DMS 273 (cell line): ENCODE results near the gene CAMSAP2.
"Not testable (repeated sequence)": the region's sequence is repeated elsewhere in the genome, so short reads cannot be mapped to it uniquely, and the experiment has no call there.

Experiments used
- DNase-seq: peaks from one replicate; lab custom pipeline; 2025; ENCODE audit not compliant: unreplicated experiment; lab: John Stamatoyannopoulos, UW

CAMSAP2 gene

GRCh38 chr1:200737647-200738291 is 924 bp upstream of the CAMSAP2 start:
- DNase-seq, result peak; percentile 39

GRCh38 chr1:200738949-200739651 is 407 bp downstream of the CAMSAP2 start:
- DNase-seq, result peak; percentile 91

GRCh38 chr1:200739702-200740570 is 1.2 kb downstream of the CAMSAP2 start:
- DNase-seq, result peak; percentile 59

DNA sequence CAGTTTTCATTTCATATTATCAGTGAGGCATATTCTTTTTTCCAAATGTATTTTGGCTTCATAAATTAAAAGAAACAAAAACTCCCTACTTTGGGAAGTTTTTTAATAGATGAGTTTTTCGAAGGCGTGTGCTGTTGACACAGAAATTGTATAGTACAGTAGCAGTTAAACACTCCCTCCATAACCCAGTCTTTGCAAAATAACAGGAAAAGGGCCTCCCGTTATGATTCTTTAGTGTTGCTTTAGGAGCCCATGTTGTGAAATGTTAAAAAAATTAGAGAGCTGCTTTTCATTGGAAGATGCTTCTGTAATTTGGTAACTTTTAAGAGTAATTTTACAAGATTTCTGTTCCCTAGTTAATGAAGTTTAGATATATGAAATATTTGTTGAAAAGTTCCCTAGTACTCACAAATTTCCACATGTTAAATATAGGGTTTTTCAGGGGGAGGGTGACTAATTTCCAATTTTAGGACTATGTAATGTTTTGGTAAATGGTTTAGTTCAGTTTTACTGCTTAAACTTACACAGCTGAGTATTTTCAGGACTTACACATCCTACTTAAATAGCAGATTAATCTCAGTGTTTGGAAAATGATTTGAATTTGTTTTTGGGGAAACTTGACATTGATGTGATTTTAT is 2.0 kb downstream of the CAMSAP2 start:
- DNase-seq, result peak; percentile 32

GRCh38 chr1:200741551-200742207 is 3.0 kb downstream of the CAMSAP2 start:
- peak; percentile 28 for DNase-seq

DNA sequence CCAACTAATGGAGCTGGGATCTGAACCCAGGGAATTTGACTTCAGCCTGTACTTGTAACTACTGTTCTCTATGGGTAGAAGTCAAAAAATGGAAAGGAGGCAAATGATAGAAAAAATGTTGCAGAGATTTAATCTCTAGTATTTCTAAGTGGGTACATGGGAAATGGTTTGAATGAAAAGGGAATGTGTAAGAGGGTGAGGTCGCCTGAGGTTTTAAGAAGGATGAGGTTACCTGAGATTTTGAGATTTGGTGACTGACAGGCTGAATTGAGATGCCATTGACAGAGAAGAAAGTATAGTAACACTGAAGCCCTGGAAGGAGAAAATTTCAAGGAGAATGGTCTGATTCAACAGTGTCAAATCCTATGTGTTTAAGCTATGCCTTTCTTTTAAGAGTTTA is 5.5 kb downstream of the CAMSAP2 start:
- DNase-seq, result no peak

DNA sequence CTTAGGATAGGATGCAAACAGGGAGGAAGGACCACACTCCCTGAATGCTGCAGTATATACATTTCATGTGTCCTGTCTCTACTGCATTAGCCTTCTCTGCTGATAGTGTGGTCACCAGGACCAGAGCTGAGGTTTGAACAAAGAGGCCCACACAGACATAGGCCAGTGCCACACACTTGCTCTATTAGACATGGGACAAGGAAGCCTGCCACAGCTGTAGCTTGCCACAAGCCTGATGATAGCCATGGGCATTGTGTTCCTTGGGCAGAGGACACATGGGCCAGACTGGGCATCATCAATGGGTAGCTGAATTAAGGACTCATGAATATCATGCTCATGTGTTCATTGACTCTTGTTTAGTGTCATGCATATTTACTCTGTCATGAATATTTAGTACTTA is 10.4 kb downstream of the CAMSAP2 start:
- no peak for DNase-seq

DNA sequence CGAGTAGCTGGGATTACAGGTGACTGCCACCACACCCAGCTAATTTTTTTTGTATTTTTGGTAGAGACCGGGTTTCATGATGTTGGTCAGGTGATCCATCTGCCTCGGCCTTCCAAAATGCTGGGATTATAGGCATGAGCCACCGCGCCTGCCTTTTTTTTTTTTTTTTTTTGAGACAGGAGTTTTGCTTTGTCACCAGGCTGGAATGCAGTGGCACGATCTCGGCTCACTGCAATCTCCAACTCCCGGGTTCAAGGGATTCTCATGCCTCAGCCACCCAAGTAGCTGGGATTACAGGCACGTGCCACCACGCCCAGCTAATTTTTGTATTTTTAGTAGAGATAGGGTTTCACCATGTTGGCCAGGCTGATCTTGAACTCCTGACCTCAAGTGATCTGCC is 12.1 kb downstream of the CAMSAP2 start:
- not testable (repeated sequence) for DNase-seq

DNA sequence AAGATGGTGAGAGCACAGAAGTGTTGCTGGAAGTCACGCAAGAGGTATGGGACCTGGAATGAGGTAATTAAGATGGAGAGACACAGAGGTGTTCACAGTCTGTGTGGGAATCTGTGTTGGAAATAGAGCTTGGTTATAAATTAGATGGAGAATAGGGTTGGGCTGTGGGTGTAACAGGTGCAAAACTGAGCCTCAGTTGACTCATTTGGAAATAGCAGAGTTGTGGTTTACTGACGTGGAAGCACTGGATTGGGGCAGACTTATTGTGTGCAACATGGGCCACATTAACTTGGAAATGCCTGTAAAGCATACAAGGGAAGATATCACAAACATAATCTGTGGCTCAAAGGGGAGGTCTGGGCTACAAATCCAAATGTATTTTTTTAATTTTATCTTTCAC is 13.0 kb downstream of the CAMSAP2 start:
- DNase-seq, result no peak

DNA sequence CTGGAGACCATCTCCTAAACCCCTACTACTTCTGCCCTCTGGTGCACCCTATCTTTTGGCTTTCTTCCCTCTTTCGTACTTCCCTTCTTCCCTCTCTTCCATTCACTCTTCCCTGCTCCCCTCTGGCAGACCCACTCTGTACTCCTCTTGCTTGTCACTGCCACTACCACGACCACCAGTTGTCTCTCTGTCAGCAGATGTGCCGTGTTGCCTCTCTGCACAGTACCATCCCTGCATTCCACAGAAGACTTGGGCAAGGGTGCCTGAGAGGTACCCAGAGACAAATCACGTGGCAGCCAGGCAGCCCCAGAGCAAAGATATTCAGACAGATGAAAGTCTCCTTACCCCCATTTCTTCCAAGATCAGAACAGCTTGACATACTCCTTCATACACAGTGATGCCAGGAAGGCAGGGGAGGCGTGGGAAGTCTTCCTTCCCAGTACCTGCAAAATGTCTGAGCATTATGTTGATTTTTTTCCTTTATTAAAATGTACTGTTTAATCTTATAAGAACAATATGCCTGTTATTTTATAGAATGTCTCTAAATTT is 15.0 kb downstream of the CAMSAP2 start:
- no peak for DNase-seq

DNA sequence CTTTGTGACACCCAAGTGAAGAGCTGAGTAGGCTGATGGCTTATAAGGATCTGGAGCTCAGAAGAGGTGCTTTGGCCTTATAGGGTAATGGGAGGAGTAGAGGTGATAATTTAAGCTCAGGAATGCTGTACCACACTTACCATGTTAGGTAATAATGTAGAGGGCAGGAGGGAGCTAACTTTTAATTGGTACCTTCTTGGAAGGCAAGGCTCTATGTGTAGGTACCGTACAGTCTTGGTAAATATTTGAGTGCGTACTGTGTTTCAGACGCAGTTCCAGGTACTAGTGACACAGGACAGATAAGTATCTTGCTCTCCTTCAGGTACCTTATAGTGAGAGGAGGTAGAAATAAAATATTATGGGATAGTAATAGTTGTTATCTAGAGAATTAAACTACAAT is 16.8 kb downstream of the CAMSAP2 start:
- no peak for DNase-seq

- no peak for DNase-seq
Measured at GRCh38 chr1:200762089-200762488, 23.4 kb downstream of the CAMSAP2 start.

GRCh38 chr1:200767321-200767720 is 28.6 kb downstream of the CAMSAP2 start:
- no peak for DNase-seq

DNA sequence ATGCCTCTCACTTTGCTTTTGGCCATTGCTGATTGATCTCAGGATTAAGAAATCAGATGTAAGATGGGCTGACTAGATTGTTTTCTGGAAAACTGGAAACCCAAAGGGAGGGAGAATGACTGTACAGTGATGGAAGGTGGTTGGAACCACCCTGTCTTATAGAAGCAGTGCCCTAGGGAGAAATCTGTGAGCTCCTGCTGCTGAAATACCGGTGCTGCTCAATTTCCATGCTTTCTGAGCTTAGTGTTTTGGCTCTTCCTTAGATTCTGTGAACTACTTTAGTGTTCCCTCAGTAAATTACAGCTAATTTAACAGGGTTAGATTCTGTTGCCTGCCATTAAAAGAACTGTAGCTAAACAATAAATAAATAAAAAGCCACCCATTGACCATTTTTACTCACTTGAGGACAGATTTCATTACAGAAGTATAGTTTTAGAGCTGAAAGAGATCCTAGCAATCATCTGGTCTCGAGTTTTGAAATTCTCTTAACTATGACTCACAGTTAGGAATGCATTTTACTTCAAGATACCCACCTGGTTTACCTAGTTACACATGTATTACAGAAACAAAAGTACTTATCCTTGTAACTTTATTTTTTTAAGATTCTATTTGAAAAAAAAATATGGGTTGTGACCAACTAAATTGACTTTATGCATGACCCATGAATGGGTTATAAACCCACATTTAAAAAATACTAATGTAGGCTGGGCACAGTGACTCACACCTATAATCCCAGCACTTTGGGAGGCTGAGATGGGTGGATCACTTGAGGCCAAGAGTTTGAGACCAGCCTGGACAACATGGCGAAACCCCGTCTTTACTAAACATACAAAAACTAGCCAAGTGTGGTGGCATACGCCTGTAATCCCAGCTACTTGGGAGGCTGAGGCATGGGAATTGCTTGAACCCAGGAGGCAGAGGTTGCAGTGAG is 33.2 kb downstream of the CAMSAP2 start:
- no peak for DNase-seq

- DNase-seq, result no peak
Measured at GRCh38 chr1:200774311-200774710, 35.6 kb downstream of the CAMSAP2 start.

DNA sequence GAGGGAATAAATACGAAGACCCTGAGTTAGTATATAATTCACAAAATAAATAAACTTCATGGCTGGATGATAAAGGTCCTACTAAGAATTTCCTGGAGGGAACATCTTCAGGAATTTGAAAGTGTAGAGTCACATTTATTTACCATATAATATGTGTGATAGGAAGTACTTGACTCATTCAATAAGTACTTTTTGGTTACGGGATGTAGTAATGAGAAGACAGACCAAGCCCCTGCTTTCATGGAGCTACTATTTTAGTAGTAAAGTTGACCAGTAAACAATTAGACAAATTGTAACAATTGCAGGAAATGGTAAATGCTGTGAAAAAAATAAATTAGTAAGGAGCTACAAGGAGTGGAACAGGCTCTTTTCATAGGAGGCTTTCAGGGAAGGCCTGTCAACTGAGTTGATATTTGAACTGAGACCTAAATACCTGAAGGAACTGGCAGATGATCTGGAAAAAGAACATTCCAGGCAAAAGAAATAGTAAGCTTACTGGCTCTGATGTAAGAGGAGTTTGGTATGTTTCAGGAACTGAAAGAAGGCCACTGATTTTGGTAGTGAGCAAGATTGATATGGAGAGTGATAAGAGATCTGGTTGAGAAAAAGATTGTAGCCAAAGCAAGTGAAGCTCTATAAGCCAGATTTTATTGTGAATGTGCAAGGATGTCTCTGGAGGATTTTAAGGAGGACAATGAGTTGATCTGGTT is 36.2 kb downstream of the CAMSAP2 start:
- no peak for DNase-seq

DNA sequence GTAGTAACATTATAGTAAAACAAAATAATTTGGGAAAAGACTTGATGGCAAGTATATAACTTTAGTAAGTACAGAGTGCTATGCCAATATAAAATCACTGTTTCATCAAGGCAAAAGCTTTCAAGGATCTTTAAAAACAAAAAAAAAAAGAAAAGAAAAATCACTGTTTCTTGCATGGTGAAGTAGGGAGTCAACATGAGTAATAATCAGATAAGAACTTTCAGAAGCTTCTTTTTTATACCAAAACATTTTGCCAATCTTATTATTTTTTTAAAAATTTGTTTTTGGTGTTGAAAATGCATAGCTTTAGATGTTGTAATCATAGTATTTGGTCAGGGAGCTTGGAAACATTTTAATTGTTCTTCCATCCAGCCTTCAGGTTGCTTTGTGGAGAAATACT is 37.2 kb downstream of the CAMSAP2 start:
- no peak for DNase-seq

- no peak for DNase-seq
Measured at GRCh38 chr1:200776949-200777348, 38.3 kb downstream of the CAMSAP2 start.

DNA sequence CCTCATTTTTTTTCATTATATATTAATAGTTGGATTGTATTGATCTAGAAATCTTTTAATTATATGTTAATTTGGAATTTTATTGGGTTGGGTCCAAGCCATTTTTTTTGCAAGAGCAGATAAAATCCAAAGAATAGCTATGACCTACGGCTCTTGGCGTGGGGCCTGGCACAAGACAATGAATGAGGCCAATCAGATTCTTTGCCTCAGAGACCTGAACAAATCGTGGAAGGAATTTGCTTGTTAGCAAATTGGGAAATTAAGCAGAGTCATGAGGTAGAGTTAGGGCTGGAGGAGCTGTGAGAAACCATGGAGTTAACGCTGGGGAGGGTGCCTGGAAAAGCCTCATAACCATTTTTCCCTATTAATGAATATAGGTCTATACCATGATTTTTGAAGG is 40.1 kb downstream of the CAMSAP2 start:
- DNase-seq, result no peak
